HG03095 (cell line): ENCODE data around the gene ZNF837.

Experiments used
- ATAC-seq: cut with Tn5 transposase; IDR thresholded peaks from one replicate; pipeline ENCODE4 v1.9.1; 2021; ENCODE audit warnings: moderate library complexity; ENCODE audit not compliant: unreplicated experiment

ZNF837 gene

GRCh38 chr19:58351990-58352755 is 28.7 kb downstream of the ZNF837 start:
- no peak for ATAC-seq

- no peak for ATAC-seq
Observed at GRCh38 chr19:58351558-58351878, 29.3 kb downstream of the ZNF837 start.

GRCh38 chr19:58350871-58351557 is 29.8 kb downstream of the ZNF837 start:
- no peak for ATAC-seq

- no peak for ATAC-seq
Observed at GRCh38 chr19:58350001-58350861, 30.6 kb downstream of the ZNF837 start.

- no peak for ATAC-seq
Observed at GRCh38 chr19:58349590-58349989, 31.2 kb downstream of the ZNF837 start.

- peak; percentile 7 for ATAC-seq
Observed at GRCh38 chr19:58348080-58348479, 32.8 kb downstream of the ZNF837 start.

- ATAC-seq: peak; percentile 75
Observed at GRCh38 chr19:58346961-58347929, 33.6 kb downstream of the ZNF837 start.

- ATAC-seq: no peak
Observed at GRCh38 chr19:58345558-58345957, 35.3 kb downstream of the ZNF837 start.

GRCh38 chr19:58338825-58339558 is 41.8 kb downstream of the ZNF837 start:
- no peak for ATAC-seq

GRCh38 chr19:58338336-58338735 is 42.5 kb downstream of the ZNF837 start:
- no peak for ATAC-seq

- ATAC-seq: no peak
Observed at GRCh38 chr19:58336820-58337219, 44.0 kb downstream of the ZNF837 start.

GRCh38 chr19:58336216-58336615 is 44.6 kb downstream of the ZNF837 start:
- no peak for ATAC-seq

- ATAC-seq: no peak
Observed at GRCh38 chr19:58335630-58336029, 45.2 kb downstream of the ZNF837 start.

- ATAC-seq: no peak
Observed at GRCh38 chr19:58334691-58335249, 46.1 kb downstream of the ZNF837 start.

GRCh38 chr19:58332697-58333096 is 48.1 kb downstream of the ZNF837 start:
- no peak for ATAC-seq

GRCh38 chr19:58330458-58330857 is 50.4 kb downstream of the ZNF837 start:
- ATAC-seq: no peak

GRCh38 chr19:58328999-58329398 is 51.8 kb downstream of the ZNF837 start:
- ATAC-seq: no peak

- ATAC-seq: peak; percentile 73
Observed at GRCh38 chr19:58326914-58327726, 53.7 kb downstream of the ZNF837 start, which contains the start of gene ZSCAN22. ZSCAN22 (plus strand) TSS chr19:58326994; CDS start chr19:58334803, 7,809 bp downstream.
